Natural killer cell (primary cell): ENCODE data around the gene RRP8. TPM values are rescaled to one million over a fixed set of nuclear protein-coding genes. Genes with fewer than 3 reads are reported as not detected.

Experiments used
- ATAC-seq, 3 donors: fragments of 150-1000 bp in 2 of 3; fragments of 200-7000 bp in 1 of 3; cut with Tn5 transposase; 1 replicate in 1 of 3; 2 replicates in 2 of 3; pipeline ENCODE4 v1.10.0; 2021; ENCODE audit warnings: mild to moderate bottlenecking in 2 of 3, moderate library complexity in 2 of 3
- DNase-seq, 2 donors: peaks; one replicate each; pipeline versions ENCODE4 v3.0.0 to v3.0.0-alpha.2; 2013 to 2021; ENCODE audit warnings: mixed read lengths in 1 of 2
- H3K27ac ChIP-seq: one replicate; pipeline ENCODE4 v1.5.1; 2013; ENCODE audit warnings: mild to moderate bottlenecking, low read length
- H3K27me3 ChIP-seq: one replicate; pipeline ENCODE4 v1.6.1; 2013; ENCODE audit warnings: low read length; ENCODE audit not compliant: control insufficient read depth, insufficient read depth
- H3K36me3 ChIP-seq: one replicate; pipeline ENCODE4 v1.6.1; 2013; ENCODE audit warnings: low read length; ENCODE audit not compliant: control insufficient read depth, insufficient read depth
- H3K4me1 ChIP-seq: one replicate; pipeline ENCODE4 v1.6.1; 2013; ENCODE audit warnings: low read length; ENCODE audit not compliant: control insufficient read depth, insufficient read depth
- H3K4me3 ChIP-seq: one replicate; pipeline ENCODE4 v1.5.1; 2013; ENCODE audit warnings: low read length
- H3K9me3 ChIP-seq: one replicate; pipeline ENCODE4 v1.6.1; 2013; ENCODE audit warnings: low read length; ENCODE audit not compliant: control insufficient read depth, insufficient read depth
- H3K27ac Mint-ChIP-seq, 2 donors: one replicate each; pipeline ENCODE4 v1.8.0; 2022; ENCODE audit warnings: mild to moderate bottlenecking in 2 of 2, mixed read lengths in 2 of 2, moderate library complexity in 1 of 2
- H3K27me3 Mint-ChIP-seq, 2 donors: one replicate each; pipeline ENCODE4 v1.8.0; 2022; ENCODE audit warnings: low read depth in 2 of 2, mixed read lengths in 2 of 2
- H3K36me3 Mint-ChIP-seq: one replicate; pipeline ENCODE4 v1.8.0; 2022; ENCODE audit warnings: mixed read lengths
- H3K4me1 Mint-ChIP-seq, 2 donors: one replicate each; pipeline ENCODE4 v1.8.0; 2022; ENCODE audit warnings: mixed read lengths in 2 of 2
- H3K4me3 Mint-ChIP-seq: one replicate; pipeline ENCODE4 v1.8.0; 2022; ENCODE audit warnings: mild to moderate bottlenecking, moderate library complexity, mixed read lengths
- H3K9me3 Mint-ChIP-seq, 2 donors: one replicate each; pipeline ENCODE4 v1.8.0; 2022; ENCODE audit warnings: mixed read lengths in 2 of 2
- WGBS: methylation state at CpG from one replicate; pipeline ENCODE4 v1.1.7; 2013; ENCODE audit warnings: missing lambda C conversion rate; ENCODE audit not compliant: insufficient coverage; 5-methylcytosine and 5-hydroxymethylcytosine counted together
- intact Hi-C: fragments of 100-400 bp; cut with micrococcal nuclease; formaldehyde crosslinking; loops from one replicate; pipeline ENCODE4 v1.14.2; 2022
- total RNA-seq, 4 donors: library from RNA; stranded (reverse); fragments of 120-200 nt in 1 of 4; gene quantifications; one replicate each; pipeline versions ENCODE4 v1.2.3 to v1.2.4, GENCODE V29; 2013 to 2022
- TF ChIP-seq, protein P1 (sequence below): fragments of 200-600 bp; IDR thresholded peaks from one replicate; pipeline ENCODE4 v1.8.0; 2022; ENCODE audit warnings: antibody characterized with exemption

Gene RRP8
- total RNA-seq, 3 donors from 2014 or later (not counting 1 experiment from before 2014, with no cell fraction given) = 31.3 to 35.9 (median 31.9) TPM

DNA sequence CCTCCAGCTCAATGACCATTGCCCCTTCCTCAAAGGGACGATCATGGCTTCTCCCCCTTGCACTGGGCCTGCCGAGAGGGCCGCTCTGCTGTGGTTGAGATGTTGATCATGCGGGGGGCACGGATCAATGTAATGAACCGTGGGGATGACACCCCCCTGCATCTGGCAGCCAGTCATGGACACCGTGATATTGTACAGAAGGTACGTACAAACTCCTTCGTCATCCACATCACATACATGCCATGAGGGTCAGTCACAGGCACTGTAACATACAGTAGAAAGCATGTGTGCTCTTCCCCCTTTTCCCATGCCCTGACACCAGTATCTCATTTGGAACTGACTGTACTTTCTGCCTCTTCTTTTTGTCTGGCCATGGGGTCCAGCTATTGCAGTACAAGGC is 4.6 kb upstream of the RRP8 start:
- Mint-ChIP-seq H3K4me3 (no peak overlapping the region), H3K36me3 (no peaks in the 10 kb centered on the region), H3K4me1 (peaks cover 42 to 45% of the 10 kb centered on the region in 2 donors), H3K9me3 (no peaks in the 10 kb centered on the region), H3K27ac (no peak overlapping the region), H3K27me3 (no peaks in the 10 kb centered on the region)
- Histone ChIP-seq H3K4me3 (no peak overlapping the region), H3K27me3 (no peaks in the 10 kb centered on the region), H3K36me3 (peaks cover 38% of the 10 kb centered on the region), H3K27ac (peak overlapping the region; percentile 90), H3K9me3 (no peaks in the 10 kb centered on the region), H3K4me1 (peaks cover 73% of the 10 kb centered on the region)
- intact Hi-C loops = loop anchor here (10.0 kb wide), 1 partner anchor 137 kb away; no protein-coding TSS in a partner anchor
- DNase-seq (no peak), ATAC-seq (no peak)
- TF ChIP-seq, protein P1, sequence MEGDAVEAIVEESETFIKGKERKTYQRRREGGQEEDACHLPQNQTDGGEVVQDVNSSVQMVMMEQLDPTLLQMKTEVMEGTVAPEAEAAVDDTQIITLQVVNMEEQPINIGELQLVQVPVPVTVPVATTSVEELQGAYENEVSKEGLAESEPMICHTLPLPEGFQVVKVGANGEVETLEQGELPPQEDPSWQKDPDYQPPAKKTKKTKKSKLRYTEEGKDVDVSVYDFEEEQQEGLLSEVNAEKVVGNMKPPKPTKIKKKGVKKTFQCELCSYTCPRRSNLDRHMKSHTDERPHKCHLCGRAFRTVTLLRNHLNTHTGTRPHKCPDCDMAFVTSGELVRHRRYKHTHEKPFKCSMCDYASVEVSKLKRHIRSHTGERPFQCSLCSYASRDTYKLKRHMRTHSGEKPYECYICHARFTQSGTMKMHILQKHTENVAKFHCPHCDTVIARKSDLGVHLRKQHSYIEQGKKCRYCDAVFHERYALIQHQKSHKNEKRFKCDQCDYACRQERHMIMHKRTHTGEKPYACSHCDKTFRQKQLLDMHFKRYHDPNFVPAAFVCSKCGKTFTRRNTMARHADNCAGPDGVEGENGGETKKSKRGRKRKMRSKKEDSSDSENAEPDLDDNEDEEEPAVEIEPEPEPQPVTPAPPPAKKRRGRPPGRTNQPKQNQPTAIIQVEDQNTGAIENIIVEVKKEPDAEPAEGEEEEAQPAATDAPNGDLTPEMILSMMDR = no peak
- 96% methylated on average over 9 of the region's 9 CpGs for WGBS

DNA sequence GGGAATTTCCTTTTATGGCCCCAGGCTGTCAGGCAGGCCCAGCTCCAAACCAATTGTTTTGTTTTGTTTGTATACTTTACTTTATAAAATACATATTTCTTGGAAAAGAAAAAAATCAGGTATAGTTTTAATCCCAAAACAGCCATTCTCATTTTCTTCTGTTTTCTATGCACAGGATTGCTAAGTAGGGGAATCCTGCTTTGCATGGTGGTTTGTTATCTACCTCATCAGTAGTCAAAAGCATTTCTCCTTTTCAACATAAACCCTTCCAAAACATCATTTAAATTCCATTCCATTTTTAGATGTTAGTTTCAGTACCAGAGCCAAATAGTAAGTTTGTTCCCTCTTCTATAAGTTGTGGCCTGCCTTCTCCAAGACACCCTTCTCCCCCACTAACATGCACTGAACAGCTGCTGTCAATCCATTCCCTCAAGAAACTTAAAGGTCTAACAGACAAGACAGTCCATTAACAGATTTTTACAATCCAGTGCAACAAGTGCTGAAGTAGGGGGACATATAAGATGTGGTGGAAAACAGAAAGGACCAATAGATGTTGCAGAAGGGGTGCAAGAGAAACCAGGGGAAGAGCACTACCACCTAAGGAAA is 3.9 kb upstream of the RRP8 start:
- no peak overlapping the region for H3K27ac Mint-ChIP-seq
- peaks cover 42 to 45% of the 10 kb centered on the region in 2 donors for H3K4me1 Mint-ChIP-seq
- Histone ChIP-seq H3K27ac (peak overlapping the region; percentile 90), H3K4me1 (peaks cover 71% of the 10 kb centered on the region), H3K27me3 (no peaks in the 10 kb centered on the region), H3K36me3 (peaks cover 38% of the 10 kb centered on the region), H3K9me3 (no peaks in the 10 kb centered on the region), H3K4me3 (no peak overlapping the region)
- no peaks in the 10 kb centered on the region for H3K36me3 Mint-ChIP-seq
- DNase-seq (peak in 1 of 2 donors; percentile 28), ATAC-seq (no peak)
- H3K9me3 Mint-ChIP-seq = no peaks in the 10 kb centered on the region
- intact Hi-C loops = loop anchor here (2.0 to 10.0 kb wide), 2 partner anchors 126 to 138 kb away; partner anchors contain the start of genes ARFIP2 and TIMM10B
- peak overlapping the region; percentile 72 for H3K4me3 Mint-ChIP-seq
- no peaks in the 10 kb centered on the region for H3K27me3 Mint-ChIP-seq
- TF ChIP-seq, protein P1 = no peak

DNA sequence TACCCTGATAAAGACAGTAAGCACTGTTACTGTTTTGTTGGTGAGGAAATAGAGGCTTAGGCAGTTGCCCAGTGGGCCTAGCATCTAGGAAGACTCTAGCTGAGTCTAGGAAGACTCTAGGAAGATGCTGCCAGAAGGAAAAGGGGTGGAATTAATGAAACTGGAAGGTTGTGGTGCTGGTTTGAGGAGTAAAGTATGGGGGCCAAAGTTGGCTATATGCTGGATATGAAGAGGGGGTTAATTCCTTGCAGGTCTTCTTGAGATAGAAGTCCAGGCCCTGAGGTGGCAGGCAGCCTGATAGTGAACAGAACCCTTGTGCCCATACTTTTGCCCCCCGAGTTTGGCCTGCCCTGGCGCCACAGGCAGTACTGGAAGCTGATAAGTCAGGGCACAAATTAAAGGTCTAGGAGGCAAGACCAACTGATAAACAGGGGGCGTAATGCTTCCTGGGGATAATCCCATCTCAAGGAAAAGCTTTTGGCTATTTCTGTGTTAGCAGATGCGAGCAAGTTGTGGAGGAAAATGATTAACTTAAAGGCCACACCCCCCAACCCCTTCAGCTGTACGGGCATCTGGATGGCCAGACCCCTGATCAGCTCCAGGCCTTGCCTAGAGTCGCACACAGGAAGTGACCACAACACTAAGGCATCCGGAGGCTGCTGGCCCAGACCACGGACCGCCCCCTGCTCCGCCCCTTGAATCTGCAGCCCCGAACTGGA is 3.2 kb upstream of the RRP8 start:
- Mint-ChIP-seq H3K27ac (no peak overlapping the region), H3K4me3 (peak overlapping the region; percentile 72)

More for the DNA sequence above, 3.2 kb upstream of the RRP8 start:
- Mint-ChIP-seq H3K4me1 (peaks cover 42 to 45% of the 10 kb centered on the region in 2 donors), H3K27me3 (no peaks in the 10 kb centered on the region), H3K36me3 (no peaks in the 10 kb centered on the region), H3K9me3 (no peaks in the 10 kb centered on the region)
- Histone ChIP-seq H3K4me1 (peaks cover 76% of the 10 kb centered on the region), H3K27ac (peak overlapping the region; percentile 90), H3K4me3 (peak overlapping the region; percentile 9), H3K9me3 (no peaks in the 10 kb centered on the region), H3K36me3 (peaks cover 38% of the 10 kb centered on the region), H3K27me3 (no peaks in the 10 kb centered on the region)
- ATAC-seq (peak; percentile 46 to 64 (median 56)), DNase-seq (peak; percentile 70 to 74)
- TF ChIP-seq, protein P1 = no peak
- intact Hi-C loops = loop anchor here (2.0 to 10.0 kb wide), 2 partner anchors 126 to 138 kb away; partner anchors contain the start of genes ARFIP2 and TIMM10B
- WGBS = 22% methylated on average over 11 of the region's 11 CpGs
